ENCODE data around the gene ARRB1. TPM values are rescaled to one million over a fixed set of nuclear protein-coding genes. Genes with fewer than 3 reads are reported as not detected.

ARRB1 gene
- total RNA-seq, 4 donors from 2014 or later: 15.7 to 44.7 (median 27.7) TPM

GRCh38 chr11:75236062-75236461, 115.4 kb downstream of the ARRB1 start:
- DNase-seq: no peak
- intact Hi-C loops (cut with DNase I): no loop called here
- Histone ChIP-seq H3K27ac (no peak overlapping the region), H3K9me3 (no peaks in the 10 kb centered on the region), H3K27me3 (no peaks in the 10 kb centered on the region), H3K4me1 (peaks cover 5 to 10% of the 10 kb centered on the region in 2 donors), H3K4me3 (replicated peaks in 1 of 3) (no peak overlapping the region), H3K36me3 (no peaks in the 10 kb centered on the region)
- TF ChIP-seq POLR2A (IDR thresholded peaks at IDR 0.05) (no peak), CTCF (IDR thresholded peaks at IDR 0.05) (no peak)
- 33 to 44% methylated on average over 8 of the region's 8 CpGs for WGBS, 2 donors

- 40 to 49% methylated on average over 3 of the region's 3 CpGs for WGBS, 2 donors
- no peaks in the 10 kb centered on the region for H3K9me3 ChIP-seq
- H3K4me3 ChIP-seq (replicated peaks in 1 of 3): no peak overlapping the region
- TF ChIP-seq POLR2A (IDR thresholded peaks at IDR 0.05) (no peak), CTCF (IDR thresholded peaks at IDR 0.05) (no peak)
- no peak overlapping the region for H3K27ac ChIP-seq
- DNase-seq: peak; percentile 8 to 37
- H3K36me3 ChIP-seq: no peaks in the 10 kb centered on the region
- H3K27me3 ChIP-seq: no peaks in the 10 kb centered on the region
- intact Hi-C loops (cut with DNase I): no loop called here
- no peaks in the 10 kb centered on the region for H3K4me1 ChIP-seq
Measured at GRCh38 chr11:75233754-75234172, 117.7 kb downstream of the ARRB1 start.

- 84 to 88% methylated on average over 2 of the region's 2 CpGs for WGBS, 2 donors
- Histone ChIP-seq H3K36me3 (no peaks in the 10 kb centered on the region), H3K27ac (no peak overlapping the region), H3K9me3 (no peaks in the 10 kb centered on the region), H3K4me3 (replicated peaks in 1 of 3) (no peak overlapping the region), H3K4me1 (no peaks in the 10 kb centered on the region), H3K27me3 (no peaks in the 10 kb centered on the region)
- intact Hi-C loops (cut with DNase I): no loop called here
- TF ChIP-seq CTCF (IDR thresholded peaks at IDR 0.05): no peak
- no peak for TF ChIP-seq POLR2A (IDR thresholded peaks at IDR 0.05)
- DNase-seq: no peak
Measured at GRCh38 chr11:75230621-75231020, 120.8 kb downstream of the ARRB1 start.

GRCh38 chr11:75229466-75229865, 122.0 kb downstream of the ARRB1 start:
- H3K27me3 ChIP-seq: no peaks in the 10 kb centered on the region
- no peak for TF ChIP-seq CTCF (IDR thresholded peaks at IDR 0.05)
- TF ChIP-seq POLR2A (IDR thresholded peaks at IDR 0.05): no peak
- DNase-seq: no peak
- H3K36me3 ChIP-seq: no peaks in the 10 kb centered on the region
- 67 to 85% methylated on average over 1 to 2 of the region's 2 CpGs for WGBS, 2 donors
- no peak overlapping the region for H3K4me3 ChIP-seq (replicated peaks in 1 of 3)
- no peaks in the 10 kb centered on the region for H3K9me3 ChIP-seq
- intact Hi-C loops (cut with DNase I): no loop called here
- no peaks in the 10 kb centered on the region for H3K4me1 ChIP-seq
- no peak overlapping the region for H3K27ac ChIP-seq

- Histone ChIP-seq H3K4me1 (no peaks in the 10 kb centered on the region), H3K4me3 (replicated peaks in 1 of 3) (no peak overlapping the region), H3K27ac (no peak overlapping the region), H3K9me3 (no peaks in the 10 kb centered on the region), H3K27me3 (no peaks in the 10 kb centered on the region), H3K36me3 (no peaks in the 10 kb centered on the region)
- TF ChIP-seq POLR2A (IDR thresholded peaks at IDR 0.05) (no peak), CTCF (IDR thresholded peaks at IDR 0.05) (no peak)
- intact Hi-C loops (cut with DNase I): no loop called here
- DNase-seq: no peak
- 50 to 62% methylated on average over 4 of the region's 4 CpGs for WGBS, 2 donors
Measured at GRCh38 chr11:75225794-75226193, 125.7 kb downstream of the ARRB1 start.

Data from thyroid gland (tissue), 4 donors.